DOHH2 (cell line): Measurements from ENCODE around the gene POGZ.

Experiments used
- H3F3A ChIP-seq: fragments of 200-600 bp; sonication (generic), shearing (Covaris generic); 2 replicates; pipeline ENCODE4 v1.6.0; 2016; ENCODE audit warnings: antibody characterized with exemption, mild to moderate bottlenecking; ENCODE audit not compliant: control insufficient read depth, insufficient read depth
- H3K27ac ChIP-seq: fragments of 200-600 bp; sonication (generic); 2 replicates; pipeline ENCODE4 v1.5.1; 2014; ENCODE audit warnings: low read depth, mild to moderate bottlenecking, low read length, moderate library complexity
- H3K27me3 ChIP-seq: fragments of 200-600 bp; sonication (generic); 2 replicates; pipeline ENCODE4 v1.6.1; 2014; ENCODE audit warnings: mild to moderate bottlenecking, low read length, mixed read lengths; ENCODE audit not compliant: control insufficient read depth
- H3K36me3 ChIP-seq: fragments of 200-600 bp; sonication (generic); 2 replicates; pipeline ENCODE4 v1.6.1; 2014; ENCODE audit warnings: mild to moderate bottlenecking, low read length, moderate library complexity, mixed read lengths; ENCODE audit not compliant: control insufficient read depth
- H3K4me1 ChIP-seq: fragments of 200-600 bp; sonication (generic); 2 replicates; pipeline ENCODE4 v1.6.1; 2014; ENCODE audit warnings: mild to moderate bottlenecking, low read length, mixed read lengths; ENCODE audit not compliant: control insufficient read depth
- H3K4me2 ChIP-seq: fragments of 200-600 bp; sonication (generic); 2 replicates; pipeline ENCODE4 v1.6.0; 2014; ENCODE audit warnings: mild to moderate bottlenecking, low read length, moderate library complexity
- H3K4me3 ChIP-seq: fragments of 200-600 bp; sonication (generic); 2 replicates; pipeline ENCODE4 v1.5.1; 2014; ENCODE audit warnings: mild to moderate bottlenecking, low read length, mixed read lengths
- H3K79me2 ChIP-seq: fragments of 200-600 bp; sonication (generic); 2 replicates; pipeline ENCODE4 v1.6.1; 2014; ENCODE audit warnings: mild to moderate bottlenecking, low read length, mixed read lengths; ENCODE audit not compliant: control insufficient read depth
- H3K9me2 ChIP-seq: fragments of 200-600 bp; sonication (generic); replicated peaks from 2 replicates; pipeline ENCODE4 v1.6.1; 2014; ENCODE audit warnings: mild to moderate bottlenecking, low read length, mixed read lengths; ENCODE audit not compliant: control insufficient read depth
- H3K9me3 ChIP-seq: fragments of 200-600 bp; sonication (generic); 2 replicates; pipeline ENCODE4 v1.6.1; 2014; ENCODE audit warnings: antibody characterized with exemption, low read length, mixed read lengths; ENCODE audit not compliant: control insufficient read depth, insufficient read depth
- H4K20me1 ChIP-seq: fragments of 200-600 bp; sonication (generic); 2 replicates; pipeline ENCODE4 v1.6.0; 2014; ENCODE audit warnings: low read depth, mild to moderate bottlenecking, antibody characterized with exemption, low read length, moderate library complexity; ENCODE audit not compliant: control insufficient read depth, insufficient read depth
- CTCF ChIP-seq: fragments of 200-600 bp; sonication (generic); IDR thresholded peaks from one replicate; pipeline ENCODE4 v1.5.1; 2014; ENCODE audit warnings: antibody characterized with exemption, mild to moderate bottlenecking, low read depth, low read length; ENCODE audit not compliant: poor library complexity, severe bottlenecking
- EZH2phosphoT487 ChIP-seq: fragments of 200-600 bp; sonication (generic); IDR thresholded peaks from 2 replicates; pipeline ENCODE4 v1.6.1; 2017; ENCODE audit warnings: borderline replicate concordance, mild to moderate bottlenecking, antibody characterized with exemption, low read length, moderate library complexity, mixed read lengths

Gene POGZ

GRCh38 chr1:151362308-151363155, 96.8 kb downstream of the POGZ start:
- H3K9me3 ChIP-seq, result peaks cover 15% of the 10 kb centered on the region
- H3K27me3 ChIP-seq, result no peaks in the 10 kb centered on the region
- no peaks in the 10 kb centered on the region for H3K9me2 ChIP-seq
- H3K79me2 ChIP-seq, result no peaks in the 10 kb centered on the region
- H3K4me3 ChIP-seq, result no peak overlapping the region
- H4K20me1 ChIP-seq, result no peaks in the 10 kb centered on the region
- TF ChIP-seq EZH2phosphoT487 (no peak), CTCF (no peak)
- no peak overlapping the region for H3K4me2 ChIP-seq
- no peaks in the 10 kb centered on the region for H3F3A ChIP-seq
- H3K4me1 ChIP-seq, result no peaks in the 10 kb centered on the region
- no peak overlapping the region for H3K27ac ChIP-seq
- no peaks in the 10 kb centered on the region for H3K36me3 ChIP-seq

- TF ChIP-seq EZH2phosphoT487 (no peak), CTCF (no peak)
- Histone ChIP-seq H3K4me2 (no peak overlapping the region), H3K79me2 (no peaks in the 10 kb centered on the region), H3K9me3 (peaks cover 15% of the 10 kb centered on the region), H3K9me2 (no peaks in the 10 kb centered on the region), H3K4me3 (no peak overlapping the region), H3K4me1 (no peaks in the 10 kb centered on the region), H3K27ac (no peak overlapping the region), H3K27me3 (no peaks in the 10 kb centered on the region), H3K36me3 (no peaks in the 10 kb centered on the region), H4K20me1 (no peaks in the 10 kb centered on the region), H3F3A (no peaks in the 10 kb centered on the region)
Observed at GRCh38 chr1:151361883-151362282, 97.4 kb downstream of the POGZ start.

DNA sequence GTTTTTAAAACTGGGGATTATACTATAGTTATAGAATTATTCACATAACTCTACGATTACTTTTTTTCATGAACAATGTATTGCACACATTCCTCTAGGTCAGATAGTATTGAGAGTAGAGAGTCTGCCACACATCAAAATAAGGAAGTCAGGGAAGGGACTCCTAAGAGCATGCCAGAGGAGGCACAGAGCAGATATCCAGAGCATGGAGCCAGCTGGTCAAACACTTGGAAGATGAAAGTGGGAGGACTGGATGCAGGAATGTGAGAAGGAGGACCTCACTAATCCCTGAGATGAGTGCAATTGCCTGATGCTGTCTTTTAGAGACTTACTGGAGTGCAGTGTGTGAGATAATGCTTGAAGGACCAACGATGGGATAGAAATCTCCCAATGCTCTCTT, 102.6 kb downstream of the POGZ start:
- peaks cover 2% of the 10 kb centered on the region; the same call in 1 of the 2 replicates for H3F3A ChIP-seq
- no peak overlapping the region for H3K4me3 ChIP-seq
- no peaks in the 10 kb centered on the region for H3K9me2 ChIP-seq
- 0 out of 2 replicates have a peak, but pooled peaks cover 8% of the 10 kb centered on the region for H3K4me1 ChIP-seq
- H4K20me1 ChIP-seq, result no peaks in the 10 kb centered on the region
- no peaks in the 10 kb centered on the region for H3K36me3 ChIP-seq
- no peak overlapping the region for H3K4me2 ChIP-seq
- H3K79me2 ChIP-seq, result no peaks in the 10 kb centered on the region
- peaks cover 7% of the 10 kb centered on the region; the same call in 1 of the 2 replicates for H3K9me3 ChIP-seq
- no peak overlapping the region for H3K27ac ChIP-seq
- no peaks in the 10 kb centered on the region for H3K27me3 ChIP-seq
- TF ChIP-seq CTCF (no peak), EZH2phosphoT487 (no peak)
